ENCODE data around the gene HERPUD1. TPM values are rescaled to one million over a fixed set of nuclear protein-coding genes. Genes with fewer than 3 reads are reported as not detected.
"Not testable (repeated sequence)": the region's sequence is repeated elsewhere in the genome, so short reads cannot be mapped to it uniquely, and the experiment has no call there.

The HERPUD1 gene
- polyA plus RNA-seq, 1 of the 3 experiments (the other 2 are of a cell fraction), result 46.3 TPM

DNA sequence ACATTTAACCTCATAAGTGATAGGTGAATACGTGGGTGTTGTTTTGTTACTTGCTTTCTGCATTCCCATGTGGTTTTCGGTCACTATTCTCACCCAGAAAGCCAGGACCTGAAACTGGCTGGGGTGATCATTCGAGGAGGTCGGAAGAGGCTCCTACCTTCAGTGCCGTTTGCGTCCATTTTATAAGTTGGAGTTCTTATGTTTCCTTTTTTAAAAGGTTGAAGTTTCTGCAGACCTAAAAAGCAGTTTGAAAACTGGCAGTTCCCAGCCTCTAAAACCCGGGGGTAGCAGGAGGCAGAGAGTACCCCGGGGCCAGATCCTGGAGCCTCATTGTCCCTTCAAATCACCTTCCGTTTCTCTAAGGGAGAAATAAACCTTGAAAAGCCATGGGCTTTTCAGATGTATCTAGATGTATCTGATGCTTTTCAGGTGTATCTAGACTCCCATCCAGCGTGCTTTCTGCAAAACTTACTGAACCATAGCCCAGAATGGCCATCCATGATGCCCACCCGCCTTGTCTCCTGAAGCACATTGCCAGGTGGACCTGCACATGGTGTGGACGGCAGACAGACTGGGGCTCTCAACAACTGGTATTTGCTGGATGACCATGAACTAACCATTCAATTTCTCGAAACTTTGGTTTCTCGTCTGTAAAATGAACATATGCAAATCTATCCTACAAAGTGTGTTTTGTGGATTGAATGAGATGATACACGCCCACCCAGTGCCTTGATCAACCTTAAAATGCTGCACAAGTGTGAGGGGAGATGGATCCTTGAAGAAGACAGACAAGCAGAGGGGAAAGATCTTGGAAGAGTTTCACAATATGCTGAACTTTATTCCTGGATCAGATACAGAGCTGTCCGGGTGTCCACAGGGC, 58.7 kb downstream of the HERPUD1 start:
- Histone ChIP-seq H4K20me1 (ENCODE audit: insufficient read depth) (no peaks in the 10 kb centered on the region), H3K4me1 (ENCODE audit: control insufficient read depth in 1 of 2, insufficient read depth in 2 of 2, low read depth in 1 of 2, low read length in 1 of 2) (peaks cover 12 to 19% of the 10 kb centered on the region in 2 experiments; a peak in 2 of 4 replicates), H3K4me2 (peak overlapping the region; percentile 93), H3K79me2 (ENCODE audit: insufficient read depth) (no peaks in the 10 kb centered on the region), H3K9me2 (no peaks in the 10 kb centered on the region), H3K4me3 (ENCODE audit: low read depth in 2 of 2, low read length in 1 of 2) (no peak overlapping the region), H3K9me3 (no peaks in the 10 kb centered on the region), H3K36me3 (replicated peaks in 1 of 2; ENCODE audit: control insufficient read depth in 1 of 2, insufficient read depth in 2 of 2, low read length in 1 of 2) (no peaks in the 10 kb centered on the region), H3K27me3 (ENCODE audit: insufficient read depth) (no peaks in the 10 kb centered on the region), H3K27ac (ENCODE audit: low read depth in 2 of 2, low read length in 1 of 2) (no peak overlapping the region), H2AFZ (ENCODE audit: low read depth) (no peak overlapping the region), H3K9ac (peak overlapping the region; percentile 74; the same call in 1 of the 2 replicates), H3F3A (replicated peaks; ENCODE audit: insufficient read depth) (peaks cover 1% of the 10 kb centered on the region)
- CTCF ChIA-PET, result interaction anchor here (0.8 to 1.5 kb wide), 3 partner anchors 9 to 34 kb away, joined by 3 to 4 read pairs (median 3); no protein-coding TSS in a partner anchor
- POLR2A ChIA-PET, result no interaction called here
- TF ChIP-seq JUND (IDR thresholded peaks at IDR 0.05) (no peak), SIN3A (IDR thresholded peaks at IDR 0.05; ENCODE audit: borderline replicate concordance, low read depth, low read length) (no peak), SMC3 (IDR thresholded peaks at IDR 0.05; ENCODE audit: low read depth, low read length) (no peak), GATA2 (CRISPR knock-in tag; IDR thresholded peaks at IDR 0.05) (no peak), RCOR1 (IDR thresholded peaks at IDR 0.05; ENCODE audit: low read length) (no peak), FOXJ3 (CRISPR knock-in tag; IDR thresholded peaks at IDR 0.05) (no peak)
- TF ChIP-seq, protein P1, sequence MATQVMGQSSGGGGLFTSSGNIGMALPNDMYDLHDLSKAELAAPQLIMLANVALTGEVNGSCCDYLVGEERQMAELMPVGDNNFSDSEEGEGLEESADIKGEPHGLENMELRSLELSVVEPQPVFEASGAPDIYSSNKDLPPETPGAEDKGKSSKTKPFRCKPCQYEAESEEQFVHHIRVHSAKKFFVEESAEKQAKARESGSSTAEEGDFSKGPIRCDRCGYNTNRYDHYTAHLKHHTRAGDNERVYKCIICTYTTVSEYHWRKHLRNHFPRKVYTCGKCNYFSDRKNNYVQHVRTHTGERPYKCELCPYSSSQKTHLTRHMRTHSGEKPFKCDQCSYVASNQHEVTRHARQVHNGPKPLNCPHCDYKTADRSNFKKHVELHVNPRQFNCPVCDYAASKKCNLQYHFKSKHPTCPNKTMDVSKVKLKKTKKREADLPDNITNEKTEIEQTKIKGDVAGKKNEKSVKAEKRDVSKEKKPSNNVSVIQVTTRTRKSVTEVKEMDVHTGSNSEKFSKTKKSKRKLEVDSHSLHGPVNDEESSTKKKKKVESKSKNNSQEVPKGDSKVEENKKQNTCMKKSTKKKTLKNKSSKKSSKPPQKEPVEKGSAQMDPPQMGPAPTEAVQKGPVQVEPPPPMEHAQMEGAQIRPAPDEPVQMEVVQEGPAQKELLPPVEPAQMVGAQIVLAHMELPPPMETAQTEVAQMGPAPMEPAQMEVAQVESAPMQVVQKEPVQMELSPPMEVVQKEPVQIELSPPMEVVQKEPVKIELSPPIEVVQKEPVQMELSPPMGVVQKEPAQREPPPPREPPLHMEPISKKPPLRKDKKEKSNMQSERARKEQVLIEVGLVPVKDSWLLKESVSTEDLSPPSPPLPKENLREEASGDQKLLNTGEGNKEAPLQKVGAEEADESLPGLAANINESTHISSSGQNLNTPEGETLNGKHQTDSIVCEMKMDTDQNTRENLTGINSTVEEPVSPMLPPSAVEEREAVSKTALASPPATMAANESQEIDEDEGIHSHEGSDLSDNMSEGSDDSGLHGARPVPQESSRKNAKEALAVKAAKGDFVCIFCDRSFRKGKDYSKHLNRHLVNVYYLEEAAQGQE (IDR thresholded peaks at IDR 0.05; ENCODE audit: low read depth, low read length), result no peak
- TF ChIP-seq, protein P2, sequence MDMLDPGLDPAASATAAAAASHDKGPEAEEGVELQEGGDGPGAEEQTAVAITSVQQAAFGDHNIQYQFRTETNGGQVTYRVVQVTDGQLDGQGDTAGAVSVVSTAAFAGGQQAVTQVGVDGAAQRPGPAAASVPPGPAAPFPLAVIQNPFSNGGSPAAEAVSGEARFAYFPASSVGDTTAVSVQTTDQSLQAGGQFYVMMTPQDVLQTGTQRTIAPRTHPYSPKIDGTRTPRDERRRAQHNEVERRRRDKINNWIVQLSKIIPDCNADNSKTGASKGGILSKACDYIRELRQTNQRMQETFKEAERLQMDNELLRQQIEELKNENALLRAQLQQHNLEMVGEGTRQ (IDR thresholded peaks at IDR 0.05; ENCODE audit: borderline replicate concordance, low read depth, low read length), result no peak
- no peak for DNase-seq
- WGBS (ENCODE audit: low lambda C conversion rate), result 94% methylated on average over 16 of the region's 16 CpGs

DNA sequence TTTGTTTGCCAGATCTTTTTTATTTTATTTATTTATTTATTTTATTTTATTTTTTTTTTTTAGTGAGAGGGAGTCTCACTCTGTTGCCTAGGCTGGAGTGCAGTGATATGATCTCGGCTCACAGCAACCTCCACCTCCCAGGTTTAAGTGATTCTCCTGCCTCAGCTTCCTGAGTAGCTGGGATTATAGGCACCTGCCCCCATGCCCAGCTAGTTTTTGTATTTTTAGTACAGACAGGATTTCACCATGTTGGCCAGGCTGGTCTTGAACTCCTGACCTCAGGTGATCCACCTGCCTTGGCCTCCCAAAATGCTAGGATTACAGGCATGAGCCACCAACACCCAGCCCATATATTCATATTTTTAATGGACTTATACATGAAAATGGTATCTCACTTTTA, 60.5 kb downstream of the HERPUD1 start:
- H3K36me3 ChIP-seq (replicated peaks in 1 of 2; ENCODE audit: control insufficient read depth in 1 of 2, insufficient read depth in 2 of 2, low read length in 1 of 2); H3K9me2 ChIP-seq; H2AFZ ChIP-seq (ENCODE audit: low read depth); DNase-seq; H3K4me3 ChIP-seq (ENCODE audit: low read depth in 2 of 2, low read length in 1 of 2); H4K20me1 ChIP-seq (ENCODE audit: insufficient read depth); CTCF ChIA-PET; H3K27ac ChIP-seq (ENCODE audit: low read depth in 2 of 2, low read length in 1 of 2); H3K27me3 ChIP-seq (ENCODE audit: insufficient read depth); H3K9me3 ChIP-seq; H3K79me2 ChIP-seq (ENCODE audit: insufficient read depth); POLR2A ChIA-PET; H3K9ac ChIP-seq; H3K4me2 ChIP-seq; H3F3A ChIP-seq (replicated peaks; ENCODE audit: insufficient read depth): not testable (repeated sequence)
- peaks cover 12 to 19% of the 10 kb centered on the region in 2 experiments; a peak in 2 of 4 replicates for H3K4me1 ChIP-seq (ENCODE audit: control insufficient read depth in 1 of 2, insufficient read depth in 2 of 2, low read depth in 1 of 2, low read length in 1 of 2)
- WGBS (ENCODE audit: low lambda C conversion rate), result 88% methylated on average over 1 of the region's 1 CpG

All from SK-N-SH (cell line).